SK-N-SH (cell line): Measurements from ENCODE around the gene TRIM71. TPM values are rescaled to one million over a fixed set of nuclear protein-coding genes. Genes with fewer than 3 reads are reported as not detected.
"Not testable (repeated sequence)": the region's sequence is repeated elsewhere in the genome, so short reads cannot be mapped to it uniquely, and the experiment has no call there.

Experiments used
- CTCF ChIA-PET: fragments of 300-600, 350-600 bp; formaldehyde crosslinking; extraction: SDS; loops from one replicate; lab custom pipeline; 2021; lab: Yijun Ruan, JAX
- POLR2A ChIA-PET: fragments of 350-600 bp; sonication (Branson Sonifier 250); formaldehyde crosslinking; extraction: SDS; loops from one replicate; lab custom pipeline; 2020; ENCODE audit warnings: antibody characterized with exemption, inconsistent platforms; lab: Yijun Ruan, JAX
- DNase-seq: peaks from one replicate; pipeline ENCODE4 v3.0.0; 2012
- H2AFZ ChIP-seq: fragments of 200-600 bp; sonication (generic); 2 replicates; pipeline ENCODE4 v1.8.1; 2016; ENCODE audit warnings: antibody characterized with exemption, mild to moderate bottlenecking, low read depth
- H3F3A ChIP-seq: fragments of 200-600 bp; sonication (generic); replicated peaks from 2 replicates; pipeline ENCODE3; 2016; ENCODE audit warnings: antibody characterized with exemption, mild to moderate bottlenecking; ENCODE audit not compliant: insufficient read depth
- H3K27ac ChIP-seq, 2 experiments: fragments of 200-500 bp in 1 of 2; fragments of 200-600 bp in 1 of 2; sonication (Bioruptor generic) in 1 of 2; sonication (generic), shearing (Covaris generic) in 1 of 2; 2 replicates each; pipeline versions ENCODE4 v1.5.1 to v1.6.1; 2014 to 2016; ENCODE audit warnings: low read depth in 2 of 2, inconsistent platforms in 1 of 2, low read length in 1 of 2, mild to moderate bottlenecking in 1 of 2, mixed read lengths in 1 of 2
- H3K27me3 ChIP-seq: fragments of 200-600 bp; sonication (generic), shearing (Covaris generic); 2 replicates; pipeline ENCODE4 v1.6.1; 2016; ENCODE audit warnings: mixed run types; ENCODE audit not compliant: insufficient read depth
- H3K36me3 ChIP-seq, 2 experiments: fragments of 200-500 bp in 1 of 2; fragments of 200-600 bp in 1 of 2; sonication (Bioruptor generic) in 1 of 2; sonication (generic) in 1 of 2; replicated peaks in 1 of 2; 2 replicates each; pipeline versions ENCODE3 to v1.5.1; 2014 to 2016; ENCODE audit warnings: low read length in 1 of 2, mild to moderate bottlenecking in 1 of 2; ENCODE audit not compliant: insufficient read depth in 2 of 2, control insufficient read depth in 1 of 2
- H3K4me1 ChIP-seq, 2 experiments: fragments of 200-500 bp in 1 of 2; fragments of 200-600 bp in 1 of 2; sonication (Bioruptor generic) in 1 of 2; sonication (generic), shearing (Covaris generic) in 1 of 2; 2 replicates each; pipeline versions ENCODE4 v1.5.1 to v1.6.1; 2014 to 2016; ENCODE audit warnings: low read depth in 1 of 2, low read length in 1 of 2, mixed run types in 1 of 2; ENCODE audit not compliant: insufficient read depth in 2 of 2, control insufficient read depth in 1 of 2
- H3K4me2 ChIP-seq: fragments of 200-600 bp; sonication (generic), shearing (Covaris generic); 2 replicates; pipeline ENCODE4 v1.6.1; 2017; ENCODE audit warnings: mixed run types
- H3K4me3 ChIP-seq, 2 experiments: fragments of 200-500 bp in 1 of 2; fragments of 200-600 bp in 1 of 2; sonication (Bioruptor generic) in 1 of 2; sonication (generic), shearing (Covaris generic) in 1 of 2; 2 replicates each; pipeline versions ENCODE4 v1.5.1 to v1.8.1; 2014 to 2016; ENCODE audit warnings: low read depth in 2 of 2, inconsistent platforms in 1 of 2, low read length in 1 of 2, mild to moderate bottlenecking in 1 of 2, mixed read lengths in 1 of 2, moderate library complexity in 1 of 2
- H3K79me2 ChIP-seq: fragments of 200-600 bp; sonication (generic); 2 replicates; pipeline ENCODE4 v1.8.1; 2017; ENCODE audit warnings: mild to moderate bottlenecking; ENCODE audit not compliant: insufficient read depth
- H3K9ac ChIP-seq: fragments of 200-600 bp; sonication (generic); 2 replicates; pipeline ENCODE4 v1.6.1; 2017; ENCODE audit warnings: mixed run types
- H3K9me2 ChIP-seq: fragments of 200-600 bp; sonication (generic); 2 replicates; pipeline ENCODE4 v1.6.1; 2017; ENCODE audit warnings: mixed run types
- H3K9me3 ChIP-seq: fragments of 200-600 bp; sonication (generic); 2 replicates; pipeline ENCODE4 v1.6.1; 2017; ENCODE audit warnings: mixed run types, mild to moderate bottlenecking, moderate library complexity
- H4K20me1 ChIP-seq: fragments of 200-600 bp; sonication (generic); 2 replicates; pipeline ENCODE4 v1.6.1; 2017; ENCODE audit warnings: mild to moderate bottlenecking, mixed run types; ENCODE audit not compliant: insufficient read depth
- FOSL2 ChIP-seq: IDR thresholded peaks from 2 replicates; pipeline ENCODE4 v1.4.0; 2012; ENCODE audit warnings: low read depth, mild to moderate bottlenecking, moderate library complexity, borderline replicate concordance
- GABPA ChIP-seq: IDR thresholded peaks from 2 replicates; pipeline ENCODE4 v1.4.0; 2012; ENCODE audit warnings: low read depth, mild to moderate bottlenecking
- GATA2 ChIP-seq: sonication (generic); formaldehyde crosslinking; IDR thresholded peaks from 2 replicates; pipeline ENCODE4 v1.5.0; 2020; ENCODE audit warnings: mild to moderate bottlenecking, missing genetic modification reagents
- POLR2AphosphoS5 ChIP-seq: IDR thresholded peaks from 2 replicates; pipeline ENCODE4 v1.6.1; 2012; ENCODE audit warnings: low read depth, low read length
- RCOR1 ChIP-seq: fragments of 150-350 bp; IDR thresholded peaks from 2 replicates; pipeline ENCODE4 v1.6.1; 2017; ENCODE audit warnings: antibody characterized with exemption, low read length
- SIN3A ChIP-seq: IDR thresholded peaks from 2 replicates; pipeline ENCODE4 v1.6.1; 2012; ENCODE audit warnings: low read depth, mild to moderate bottlenecking, low read length, moderate library complexity, borderline replicate concordance
- TAF1 ChIP-seq: IDR thresholded peaks from 2 replicates; pipeline ENCODE4 v1.6.1; 2012; ENCODE audit warnings: low read depth, mild to moderate bottlenecking, low read length, moderate library complexity, borderline replicate concordance
- WGBS: methylation state at CpG from one replicate; pipeline ENCODE4 v1.1.6; 2017; ENCODE audit warnings: low lambda C conversion rate; 5-methylcytosine and 5-hydroxymethylcytosine counted together
- polyA plus RNA-seq, 3 experiments: library from polyadenylated mRNA; depleted of rRNA; stranded (reverse); fragments of >200 nt; gene quantifications; 2 replicates each; pipeline ENCODE4 v1.2.3, GENCODE V29; 2012
- TF ChIP-seq, protein P1 (sequence below): IDR thresholded peaks from 2 replicates; pipeline ENCODE4; 2012
- TF ChIP-seq, protein P2 (sequence below): IDR thresholded peaks from 2 replicates; pipeline ENCODE4 v1.4.0; 2012; ENCODE audit warnings: low read depth, borderline replicate concordance

The TRIM71 gene
- polyA plus RNA-seq, 1 of the 3 experiments (the other 2 are of a cell fraction) = not detected

DNA sequence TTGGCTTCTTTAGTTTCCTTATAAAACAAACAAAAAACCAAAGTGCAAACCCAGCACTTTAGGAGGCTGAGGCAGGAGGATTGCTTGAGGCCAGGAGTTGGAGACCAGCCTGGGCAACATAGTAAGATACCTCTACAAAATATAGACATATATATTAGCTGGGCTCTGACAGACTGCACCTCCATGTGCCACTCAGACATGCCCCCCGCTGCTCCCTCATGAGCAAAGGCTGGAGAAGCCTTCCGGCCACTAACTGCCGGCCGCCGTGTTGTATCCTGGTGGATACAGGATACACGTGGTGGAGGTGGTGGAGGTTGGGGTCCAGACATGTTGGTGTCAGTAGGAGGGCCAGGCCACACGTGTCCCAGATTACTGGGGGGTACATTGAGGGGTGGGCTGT, 104.3 kb downstream of the TRIM71 start:
- POLR2A ChIA-PET = no interaction called here
- Histone ChIP-seq H3K79me2 (no peaks in the 10 kb centered on the region), H3K36me3 (no peaks in the 10 kb centered on the region), H3K4me3 (no peak overlapping the region), H4K20me1 (no peaks in the 10 kb centered on the region), H3F3A (no peaks in the 10 kb centered on the region), H3K9ac (no peak overlapping the region), H2AFZ (no peak overlapping the region), H3K9me3 (no peaks in the 10 kb centered on the region), H3K9me2 (no peaks in the 10 kb centered on the region), H3K4me1 (no peaks in the 10 kb centered on the region), H3K4me2 (no peak overlapping the region), H3K27me3 (no peaks in the 10 kb centered on the region), H3K27ac (no peak overlapping the region)
- CTCF ChIA-PET = no interaction called here
- no peak for TF ChIP-seq RCOR1
- TF ChIP-seq TAF1 = no peak
- TF ChIP-seq, protein P1, sequence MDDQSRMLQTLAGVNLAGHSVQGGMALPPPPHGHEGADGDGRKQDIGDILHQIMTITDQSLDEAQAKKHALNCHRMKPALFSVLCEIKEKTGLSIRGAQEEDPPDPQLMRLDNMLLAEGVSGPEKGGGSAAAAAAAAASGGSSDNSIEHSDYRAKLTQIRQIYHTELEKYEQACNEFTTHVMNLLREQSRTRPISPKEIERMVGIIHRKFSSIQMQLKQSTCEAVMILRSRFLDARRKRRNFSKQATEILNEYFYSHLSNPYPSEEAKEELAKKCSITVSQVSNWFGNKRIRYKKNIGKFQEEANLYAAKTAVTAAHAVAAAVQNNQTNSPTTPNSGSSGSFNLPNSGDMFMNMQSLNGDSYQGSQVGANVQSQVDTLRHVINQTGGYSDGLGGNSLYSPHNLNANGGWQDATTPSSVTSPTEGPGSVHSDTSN = no peak
- 0% methylated on average over 1 of the region's 7 CpGs for WGBS
- DNase-seq = no peak

DNA sequence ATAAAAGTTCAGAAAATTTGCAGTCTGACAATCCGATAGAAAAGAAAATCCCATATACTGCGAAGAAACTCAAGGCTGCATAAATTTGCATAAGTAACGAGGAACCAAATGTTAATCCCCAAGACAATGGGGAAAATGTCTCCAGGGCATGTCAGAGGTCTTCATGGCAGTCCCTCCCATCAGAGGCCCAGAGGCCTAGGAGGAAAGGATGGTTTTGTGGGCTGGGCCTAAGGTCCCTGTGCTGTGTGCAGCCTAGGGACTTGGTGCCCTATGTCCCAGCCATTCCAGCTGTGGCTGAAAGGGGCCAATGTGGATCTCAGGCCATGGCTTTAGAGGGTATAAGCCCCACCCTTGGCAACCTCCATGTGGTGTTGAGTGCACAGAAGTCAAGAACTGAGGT, 112.4 kb downstream of the TRIM71 start:
- Histone ChIP-seq H3K4me1 (no peaks in the 10 kb centered on the region), H3K9me2 (no peaks in the 10 kb centered on the region), H3K27ac (no peak overlapping the region), H3K36me3 (no peaks in the 10 kb centered on the region), H4K20me1 (no peaks in the 10 kb centered on the region), H3K27me3 (no peaks in the 10 kb centered on the region), H3K4me3 (no peak overlapping the region), H3K4me2 (no peak overlapping the region), H3K79me2 (no peaks in the 10 kb centered on the region), H3K9me3 (no peaks in the 10 kb centered on the region), H2AFZ (no peak overlapping the region), H3K9ac (no peak overlapping the region), H3F3A (no peaks in the 10 kb centered on the region)
- no peak for TF ChIP-seq SIN3A
- TF ChIP-seq GABPA = no peak
- TF ChIP-seq POLR2AphosphoS5 = no peak
- TF ChIP-seq, protein P2, sequence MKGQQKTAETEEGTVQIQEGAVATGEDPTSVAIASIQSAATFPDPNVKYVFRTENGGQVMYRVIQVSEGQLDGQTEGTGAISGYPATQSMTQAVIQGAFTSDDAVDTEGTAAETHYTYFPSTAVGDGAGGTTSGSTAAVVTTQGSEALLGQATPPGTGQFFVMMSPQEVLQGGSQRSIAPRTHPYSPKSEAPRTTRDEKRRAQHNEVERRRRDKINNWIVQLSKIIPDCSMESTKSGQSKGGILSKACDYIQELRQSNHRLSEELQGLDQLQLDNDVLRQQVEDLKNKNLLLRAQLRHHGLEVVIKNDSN = no peak
- no peak for TF ChIP-seq GATA2 (CRISPR knock-in tag)
- no peak for TF ChIP-seq FOSL2
- CTCF ChIA-PET = interaction anchor here (2.1 kb wide), 1 partner anchor 196 kb away, joined by 4 read pairs; no protein-coding TSS in a partner anchor
- 79% methylated on average over 3 of the region's 3 CpGs for WGBS
- DNase-seq = no peak
- POLR2A ChIA-PET = no interaction called here

DNA sequence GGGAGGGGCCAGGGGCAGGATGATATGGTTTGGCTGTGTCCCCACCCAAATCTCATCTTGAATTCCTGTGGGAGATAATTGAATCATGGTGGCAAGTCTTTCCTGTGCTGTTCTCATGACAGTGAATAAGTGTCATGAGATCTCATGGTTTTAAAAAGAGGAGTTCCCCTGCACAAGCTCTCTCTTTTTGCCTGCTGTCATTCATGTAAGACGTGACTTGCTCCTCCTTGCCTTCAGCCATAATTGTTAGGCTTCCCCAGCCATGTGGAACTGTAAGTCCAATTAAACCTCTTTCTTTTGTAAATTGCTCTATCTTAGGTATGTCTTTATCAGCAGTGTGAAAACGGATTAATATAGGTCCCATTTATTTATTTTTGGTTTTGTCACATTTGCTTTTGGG, 113.5 kb downstream of the TRIM71 start:
- H2AFZ ChIP-seq, H3K9me2 ChIP-seq, H3K4me2 ChIP-seq, POLR2A ChIA-PET, H3K4me3 ChIP-seq, H3K4me1 ChIP-seq, H3K36me3 ChIP-seq, H3K9ac ChIP-seq, H3K27me3 ChIP-seq, H3K9me3 ChIP-seq, H3K79me2 ChIP-seq, H4K20me1 ChIP-seq, DNase-seq, H3K27ac ChIP-seq, H3F3A ChIP-seq: not testable (repeated sequence)
- CTCF ChIA-PET = interaction anchor here (0.6 to 2.1 kb wide), 2 partner anchors 46 to 197 kb away, joined by 3 to 4 read pairs; no protein-coding TSS in a partner anchor
- 46% methylated on average over 2 of the region's 2 CpGs for WGBS
